OCI-LY7 (cell line): ENCODE measurements around the gene ZNF205. TPM values are rescaled to one million over a fixed set of nuclear protein-coding genes. Genes with fewer than 3 reads are reported as not detected.
A peak's percentile ranks its signal among the peaks of the same experiment; 100 is the strongest.

Experiments
- BruUV-seq: library from RNA; stranded (reverse); fragments of 400-500 nt; replicated peaks from 2 replicates; lab custom pipeline; 2021; lab: Mats Ljungman, UMichigan
- CTCF ChIA-PET: fragments of 300-600 bp; sonication (Branson Sonifier 250); formaldehyde crosslinking; loops from one replicate; lab custom pipeline; 2022; ENCODE audit warnings: antibody characterized with exemption; ENCODE audit not compliant: unreplicated experiment; lab: Charles Lee
- POLR2A ChIA-PET: fragments of 300-600 bp; sonication (Branson Sonifier 250); formaldehyde crosslinking; loops from one replicate; lab custom pipeline; 2022; ENCODE audit warnings: antibody characterized with exemption; lab: Charles Lee
- DNase-seq: peaks from one replicate; pipeline ENCODE4 v3.0.0-alpha.2; 2015; ENCODE audit warnings: low spot score
- H2AFZ ChIP-seq: fragments of 200-600 bp; sonication (generic), shearing (Covaris generic); 2 replicates; pipeline ENCODE4 v1.6.1; 2014; ENCODE audit warnings: mild to moderate bottlenecking, antibody characterized with exemption, low read length, moderate library complexity
- H3K27ac ChIP-seq: fragments of 200-600 bp; sonication (generic); 2 replicates; pipeline ENCODE4 v1.5.1; 2014; ENCODE audit warnings: mixed run types, low read depth, mild to moderate bottlenecking, moderate library complexity, low read length, inconsistent platforms; ENCODE audit not compliant: poor library complexity, severe bottlenecking
- H3K36me3 ChIP-seq: fragments of 200-600 bp; sonication (generic); 2 replicates; pipeline ENCODE4 v1.6.1; 2014; ENCODE audit warnings: mild to moderate bottlenecking, antibody characterized with exemption, low read length, moderate library complexity, mixed read lengths; ENCODE audit not compliant: insufficient read depth
- H3K4me1 ChIP-seq: fragments of 200-600 bp; sonication (generic); 2 replicates; pipeline ENCODE4 v1.5.1; 2014; ENCODE audit warnings: mild to moderate bottlenecking, low read length; ENCODE audit not compliant: insufficient read depth, poor library complexity, severe bottlenecking
- H3K4me2 ChIP-seq: fragments of 200-600 bp; sonication (generic); 2 replicates; pipeline ENCODE4 v1.6.1; 2014; ENCODE audit warnings: mild to moderate bottlenecking, low read length
- H3K4me3 ChIP-seq: fragments of 200-600 bp; sonication (generic); 2 replicates; pipeline ENCODE4 v1.5.1; 2014; ENCODE audit warnings: mild to moderate bottlenecking, low read depth, low read length; ENCODE audit not compliant: poor library complexity, severe bottlenecking
- H3K79me2 ChIP-seq: fragments of 200-600 bp; sonication (generic); 2 replicates; pipeline ENCODE4 v1.6.1; 2016; ENCODE audit warnings: low read depth, mild to moderate bottlenecking, low read length, moderate library complexity, mixed read lengths; ENCODE audit not compliant: insufficient read depth
- H3K9me2 ChIP-seq: fragments of 200-600 bp; sonication (generic); 2 replicates; pipeline ENCODE4 v1.6.1; 2016; ENCODE audit warnings: mild to moderate bottlenecking, low read length, mixed read lengths; ENCODE audit not compliant: insufficient read depth
- H3K9me3 ChIP-seq: fragments of 200-600 bp; sonication (generic); 2 replicates; pipeline ENCODE4 v1.6.1; 2014; ENCODE audit warnings: mild to moderate bottlenecking, mixed run types, low read length, mixed read lengths
- H4K20me1 ChIP-seq: fragments of 200-600 bp; sonication (generic); 2 replicates; pipeline ENCODE4 v1.6.1; 2014; ENCODE audit warnings: mild to moderate bottlenecking, antibody characterized with exemption, low read length, moderate library complexity, mixed read lengths; ENCODE audit not compliant: insufficient read depth
- EZH2phosphoT487 ChIP-seq: fragments of 200-600 bp; sonication (generic); IDR thresholded peaks from 2 replicates; pipeline ENCODE4 v1.6.1; 2018; ENCODE audit warnings: low read depth, borderline replicate concordance, mild to moderate bottlenecking, mixed run types, antibody characterized with exemption, low read length, moderate library complexity, mixed read lengths
- intact Hi-C: fragments of 100-400 bp; cut with micrococcal nuclease; formaldehyde crosslinking; loops from one replicate; pipeline ENCODE4 v1.10.0; 2022; ENCODE audit not compliant: unreplicated experiment
- total RNA-seq, 2 experiments: library from RNA; depleted of rRNA in 1 of 2; stranded (reverse); fragments of >200 nt in 1 of 2; shearing (Covaris generic) in 1 of 2; gene quantifications; 2 replicates each; pipeline ENCODE4 v1.2.3, GENCODE V29; 2014 to 2022
- TF ChIP-seq, protein P1 (sequence below): fragments of 200-600 bp; sonication (generic); conservative IDR thresholded peaks from 2 replicates; pipeline ENCODE4 v1.5.1; 2014; ENCODE audit warnings: mild to moderate bottlenecking, antibody characterized with exemption, low read length, moderate library complexity, mixed read lengths

Gene ZNF205
- total RNA-seq, 2 experiments from 2014 or later, result 0.30 to 1.2 TPM

DNA sequence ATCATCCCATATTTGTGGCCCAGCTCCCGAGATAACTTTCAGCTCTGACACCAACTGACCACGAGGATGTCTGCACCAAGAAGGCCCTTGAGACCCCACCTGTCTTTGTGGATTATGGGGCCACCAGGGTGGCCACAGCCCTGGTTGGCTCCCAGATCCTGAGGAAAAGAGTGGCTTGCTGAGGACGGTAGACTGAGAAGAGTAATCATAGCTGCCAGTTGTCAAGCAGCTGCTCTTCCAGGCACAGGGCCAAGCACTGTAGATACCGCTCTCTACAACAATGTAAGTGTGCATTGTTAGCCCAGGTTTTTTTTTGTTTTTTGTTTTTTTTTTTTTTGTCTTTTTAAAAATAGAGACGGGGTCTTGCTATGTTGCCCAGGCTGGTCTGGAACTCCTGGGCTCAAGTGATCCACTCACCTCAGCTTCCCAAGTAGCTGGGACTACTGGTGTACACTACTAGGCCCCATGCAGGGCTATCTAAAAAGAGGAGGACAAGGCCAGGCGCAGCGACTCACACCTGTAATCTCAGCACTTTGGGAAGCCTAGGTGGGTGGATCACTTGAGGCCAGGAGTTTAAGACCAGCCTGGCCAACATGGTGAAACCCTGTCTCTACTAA is 9.6 kb downstream of the ZNF205 start:
- Histone ChIP-seq H3K4me2 (no peak overlapping the region), H3K4me3 (no peak overlapping the region), H2AFZ (no peak overlapping the region), H3K9me2 (no peaks in the 10 kb centered on the region), H3K4me1 (peaks cover 11% of the 10 kb centered on the region), H3K36me3 (peaks cover 1% of the 10 kb centered on the region; the same call in 1 of the 2 replicates), H3K27ac (no peak overlapping the region), H3K9me3 (no peaks in the 10 kb centered on the region), H3K79me2 (no peaks in the 10 kb centered on the region), H4K20me1 (no peaks in the 10 kb centered on the region)
- POLR2A ChIA-PET, result interaction anchor here (0.6 to 0.7 kb wide), 2 partner anchors 101 to 575 kb away, joined by 3 read pairs; no protein-coding TSS in a partner anchor
- intact Hi-C loops, result no loop called here
- no TSS peak for BruUV-seq
- no peak for DNase-seq
- CTCF ChIA-PET, result interaction anchor here (0.6 kb wide), 1 partner anchor 63 kb away, joined by 7 read pairs; no protein-coding TSS in a partner anchor
- TF ChIP-seq, protein P1, sequence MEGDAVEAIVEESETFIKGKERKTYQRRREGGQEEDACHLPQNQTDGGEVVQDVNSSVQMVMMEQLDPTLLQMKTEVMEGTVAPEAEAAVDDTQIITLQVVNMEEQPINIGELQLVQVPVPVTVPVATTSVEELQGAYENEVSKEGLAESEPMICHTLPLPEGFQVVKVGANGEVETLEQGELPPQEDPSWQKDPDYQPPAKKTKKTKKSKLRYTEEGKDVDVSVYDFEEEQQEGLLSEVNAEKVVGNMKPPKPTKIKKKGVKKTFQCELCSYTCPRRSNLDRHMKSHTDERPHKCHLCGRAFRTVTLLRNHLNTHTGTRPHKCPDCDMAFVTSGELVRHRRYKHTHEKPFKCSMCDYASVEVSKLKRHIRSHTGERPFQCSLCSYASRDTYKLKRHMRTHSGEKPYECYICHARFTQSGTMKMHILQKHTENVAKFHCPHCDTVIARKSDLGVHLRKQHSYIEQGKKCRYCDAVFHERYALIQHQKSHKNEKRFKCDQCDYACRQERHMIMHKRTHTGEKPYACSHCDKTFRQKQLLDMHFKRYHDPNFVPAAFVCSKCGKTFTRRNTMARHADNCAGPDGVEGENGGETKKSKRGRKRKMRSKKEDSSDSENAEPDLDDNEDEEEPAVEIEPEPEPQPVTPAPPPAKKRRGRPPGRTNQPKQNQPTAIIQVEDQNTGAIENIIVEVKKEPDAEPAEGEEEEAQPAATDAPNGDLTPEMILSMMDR, result no peak
- no peak for TF ChIP-seq EZH2phosphoT487

DNA sequence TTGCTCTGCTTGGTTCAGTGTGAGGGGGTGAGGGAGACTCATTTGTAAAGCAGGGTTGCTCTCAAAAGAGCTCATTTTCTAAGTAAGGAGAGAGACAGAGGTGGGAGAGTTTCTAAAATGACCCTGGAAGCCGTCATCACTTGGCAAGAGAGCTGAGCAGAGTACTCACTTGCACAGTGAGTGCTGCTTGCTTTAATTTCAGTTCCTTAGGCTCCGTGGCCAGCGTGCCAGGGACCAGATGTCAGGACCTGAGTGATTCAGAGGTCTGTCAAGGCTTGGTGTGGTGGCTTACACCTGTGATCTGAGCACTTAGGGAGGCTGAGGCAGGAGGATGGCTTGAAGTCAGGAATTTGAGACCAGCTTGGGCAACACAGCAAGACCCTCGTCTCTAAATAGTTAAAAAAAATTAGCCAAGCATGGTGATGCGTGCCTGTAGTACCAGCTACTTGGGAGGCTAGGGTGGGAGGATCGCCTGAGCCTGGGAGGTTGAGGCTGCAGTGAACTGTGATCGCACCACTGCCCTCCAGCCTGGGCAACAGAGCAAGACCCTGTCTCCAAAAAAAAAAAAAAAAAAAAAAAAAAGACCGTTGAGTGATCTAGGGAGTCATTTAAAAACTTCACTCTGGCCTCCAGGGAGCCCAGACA is 10.7 kb downstream of the ZNF205 start:
- TF ChIP-seq, protein P1, result no peak
- no peak for TF ChIP-seq EZH2phosphoT487
- peaks cover 11% of the 10 kb centered on the region for H3K4me1 ChIP-seq
- no peak overlapping the region for H3K4me3 ChIP-seq
- no peaks in the 10 kb centered on the region for H3K9me3 ChIP-seq
- ChIA-PET POLR2A (interaction anchor here (0.5 to 0.6 kb wide), 2 partner anchors 25 to 445 kb away, joined by 3 to 4 read pairs; no protein-coding TSS in a partner anchor), CTCF (interaction anchor here (0.7 kb wide), 1 partner anchor 54 kb away, joined by 4 read pairs; no protein-coding TSS in a partner anchor)
- peak overlapping the region; percentile 73 for H3K4me2 ChIP-seq
- H3K36me3 ChIP-seq, result peaks cover 12% of the 10 kb centered on the region; the same call in 1 of the 2 replicates
- H3K79me2 ChIP-seq, result no peaks in the 10 kb centered on the region
- no peak overlapping the region for H2AFZ ChIP-seq
- H4K20me1 ChIP-seq, result no peaks in the 10 kb centered on the region
- DNase-seq, result no peak
- H3K27ac ChIP-seq, result no peak overlapping the region
- no peaks in the 10 kb centered on the region for H3K9me2 ChIP-seq
- intact Hi-C loops, result no loop called here
- no TSS peak for BruUV-seq
